HL-60 (cell line): ENCODE measurements around the gene THEM4.

Experiments
- DNase-seq, 2 experiments: peaks; one replicate each; pipeline ENCODE4 v3.0.0-alpha.2; 2010 to 2020; ENCODE audit warnings: low read depth in 1 of 2, low spot score in 1 of 2
- H3K27ac ChIP-seq: fragments of 250-450 bp; sonication (Bioruptor Pico); replicated peaks from 2 replicates; pipeline ENCODE4 v1.5.1; 2020; ENCODE audit warnings: mild to moderate bottlenecking, moderate library complexity
- H3K27me3 ChIP-seq: fragments of 250-450 bp; sonication (Bioruptor Pico); 2 replicates; pipeline ENCODE4 v1.5.1; 2021; ENCODE audit warnings: mild to moderate bottlenecking, moderate library complexity; ENCODE audit not compliant: insufficient read depth, poor library complexity, severe bottlenecking
- H3K4me3 ChIP-seq: replicated peaks from 2 replicates; pipeline ENCODE4 v1.5.1; 2011; ENCODE audit warnings: mild to moderate bottlenecking, control low read depth, low read length; ENCODE audit not compliant: insufficient read depth
- CTCF ChIP-seq: IDR thresholded peaks from one replicate; pipeline ENCODE4 v1.5.1; 2011; ENCODE audit warnings: low read length, control low read depth, inconsistent platforms; ENCODE audit not compliant: insufficient read depth
- GABPA ChIP-seq: IDR thresholded peaks from 2 replicates; pipeline ENCODE4 v1.6.1; 2012; ENCODE audit warnings: low read depth
- POLR2AphosphoS5 ChIP-seq: IDR thresholded peaks from 2 replicates; pipeline ENCODE4 v1.6.1; 2012; ENCODE audit warnings: low read depth
- REST ChIP-seq: IDR thresholded peaks from 2 replicates; pipeline ENCODE4 v1.6.1; 2012; ENCODE audit warnings: low read depth; ENCODE audit not compliant: insufficient replicate concordance
- SPI1 ChIP-seq: IDR thresholded peaks from 2 replicates; pipeline ENCODE4 v1.6.1; 2012; ENCODE audit warnings: low read depth, mild to moderate bottlenecking, borderline replicate concordance

THEM4 gene

GRCh38 chr1:151893176-151893924 lies 16.0 kb downstream of the THEM4 start:
- no peak for DNase-seq
- TF ChIP-seq SPI1, result no peak
- no peak for TF ChIP-seq POLR2AphosphoS5
- TF ChIP-seq GABPA, result no peak
- no peak for TF ChIP-seq REST
- no peak for TF ChIP-seq CTCF
- Histone ChIP-seq H3K27me3 (no peaks in the 10 kb centered on the region), H3K27ac (no peak overlapping the region), H3K4me3 (no peak overlapping the region)

GRCh38 chr1:151892190-151892589 lies 17.1 kb downstream of the THEM4 start:
- Histone ChIP-seq H3K4me3 (no peak overlapping the region), H3K27ac (no peak overlapping the region), H3K27me3 (no peaks in the 10 kb centered on the region)
- no peak for DNase-seq
- TF ChIP-seq REST (no peak), CTCF (no peak), GABPA (no peak), POLR2AphosphoS5 (no peak), SPI1 (no peak)

GRCh38 chr1:151891512-151891911 lies 17.8 kb downstream of the THEM4 start:
- no peak for DNase-seq
- no peaks in the 10 kb centered on the region for H3K27me3 ChIP-seq
- no peak overlapping the region for H3K27ac ChIP-seq
- no peak overlapping the region for H3K4me3 ChIP-seq
- TF ChIP-seq SPI1 (no peak), POLR2AphosphoS5 (no peak), REST (no peak), CTCF (no peak), GABPA (no peak)
